Upper lobe of left lung (tissue), 6 donors: ENCODE measurements around the gene ZNF213. TPM values are rescaled to one million over a fixed set of nuclear protein-coding genes. Genes with fewer than 3 reads are reported as not detected.

ENCODE experiments used
- ATAC-seq, 2 donors: fragments of 200-7000 bp; cut with Tn5 transposase; one replicate each; pipeline ENCODE4 v1.9.1; 2022; ENCODE audit warnings: mild to moderate bottlenecking in 2 of 2, moderate library complexity in 2 of 2; ENCODE audit not compliant: low FRiP score in 2 of 2
- DNase-seq, 2 donors: peaks; one replicate each; pipeline ENCODE4 v3.0.0-alpha.2; 2019 to 2020
- H3K27ac ChIP-seq, 4 donors: fragments of 200-600 bp; sonication (generic); one replicate each; pipeline ENCODE4 v1.5.1; 2016 to 2019
- H3K27me3 ChIP-seq, 4 donors: fragments of 200-600 bp; sonication (generic); one replicate each; pipeline ENCODE4 v1.5.1; 2017 to 2019
- H3K36me3 ChIP-seq, 4 donors: fragments of 200-600 bp; sonication (generic); one replicate each; pipeline ENCODE4 v1.5.1; 2016 to 2019
- H3K4me1 ChIP-seq, 4 donors: fragments of 200-600 bp; sonication (generic); one replicate each; pipeline ENCODE4 v1.5.1; 2018 to 2019
- H3K4me3 ChIP-seq, 4 donors: fragments of 200-600 bp; sonication (generic); one replicate each; pipeline ENCODE4 v1.5.1; 2017 to 2019; ENCODE audit warnings: mild to moderate bottlenecking in 2 of 4, moderate library complexity in 1 of 4
- H3K9me3 ChIP-seq, 4 donors: fragments of 200-600 bp; sonication (generic); one replicate each; pipeline ENCODE4 v1.5.1; 2018 to 2019
- EP300 ChIP-seq, 4 donors: sonication (generic); formaldehyde crosslinking; IDR thresholded peaks; one replicate each; pipeline ENCODE4 v1.5.1; 2017; ENCODE audit warnings: antibody characterized with exemption in 4 of 4, control low read depth in 2 of 4
- POLR2A ChIP-seq, 4 donors: fragments of 450-650 bp; IDR thresholded peaks; one replicate each; pipeline ENCODE4 v1.5.1; 2016 to 2017; ENCODE audit warnings: antibody characterized with exemption in 4 of 4, mild to moderate bottlenecking in 2 of 4
- POLR2AphosphoS5 ChIP-seq, 2 donors: sonication (generic); formaldehyde crosslinking; IDR thresholded peaks; one replicate each; pipeline ENCODE4 v1.5.1; 2017; ENCODE audit warnings: antibody characterized with exemption in 2 of 2
- WGBS, 2 donors: methylation state at CpG; one replicate each; pipeline ENCODE4 v1.1.5; 2017 to 2018; 5-methylcytosine and 5-hydroxymethylcytosine counted together
- total RNA-seq, 6 donors: library from RNA; depleted of rRNA in 4 of 6; stranded (reverse); fragments of >200 nt in 4 of 6; gene quantifications; one replicate each; pipeline versions ENCODE4 v1.1.0 to v1.2.1, GENCODE V29; 2016 to 2021
- TF ChIP-seq, protein P1 (sequence below), 6 experiments: fragments of 450-650 bp in 4 of 6; fragments of 200-600 bp in 2 of 6; sonication (generic) in 2 of 6; IDR thresholded peaks; one replicate each; pipeline ENCODE4 v1.5.1; 2016 to 2019; ENCODE audit warnings: antibody characterized with exemption in 6 of 6
- donor health status: DM: no; HTN: no; CAD: no; lungs with moderate emphysema.
- donor health status: DM: no; HTN: yes; CAD: no; lungs with severe emphysema.

Gene ZNF213, protein sequence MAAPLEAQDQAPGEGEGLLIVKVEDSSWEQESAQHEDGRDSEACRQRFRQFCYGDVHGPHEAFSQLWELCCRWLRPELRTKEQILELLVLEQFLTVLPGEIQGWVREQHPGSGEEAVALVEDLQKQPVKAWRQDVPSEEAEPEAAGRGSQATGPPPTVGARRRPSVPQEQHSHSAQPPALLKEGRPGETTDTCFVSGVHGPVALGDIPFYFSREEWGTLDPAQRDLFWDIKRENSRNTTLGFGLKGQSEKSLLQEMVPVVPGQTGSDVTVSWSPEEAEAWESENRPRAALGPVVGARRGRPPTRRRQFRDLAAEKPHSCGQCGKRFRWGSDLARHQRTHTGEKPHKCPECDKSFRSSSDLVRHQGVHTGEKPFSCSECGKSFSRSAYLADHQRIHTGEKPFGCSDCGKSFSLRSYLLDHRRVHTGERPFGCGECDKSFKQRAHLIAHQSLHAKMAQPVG
- total RNA-seq = 10 to 100 TPM in 4 of 6 donors, 1 to 10 TPM in 2; 4.2 to 20.3 (median 11.6) TPM

DNA sequence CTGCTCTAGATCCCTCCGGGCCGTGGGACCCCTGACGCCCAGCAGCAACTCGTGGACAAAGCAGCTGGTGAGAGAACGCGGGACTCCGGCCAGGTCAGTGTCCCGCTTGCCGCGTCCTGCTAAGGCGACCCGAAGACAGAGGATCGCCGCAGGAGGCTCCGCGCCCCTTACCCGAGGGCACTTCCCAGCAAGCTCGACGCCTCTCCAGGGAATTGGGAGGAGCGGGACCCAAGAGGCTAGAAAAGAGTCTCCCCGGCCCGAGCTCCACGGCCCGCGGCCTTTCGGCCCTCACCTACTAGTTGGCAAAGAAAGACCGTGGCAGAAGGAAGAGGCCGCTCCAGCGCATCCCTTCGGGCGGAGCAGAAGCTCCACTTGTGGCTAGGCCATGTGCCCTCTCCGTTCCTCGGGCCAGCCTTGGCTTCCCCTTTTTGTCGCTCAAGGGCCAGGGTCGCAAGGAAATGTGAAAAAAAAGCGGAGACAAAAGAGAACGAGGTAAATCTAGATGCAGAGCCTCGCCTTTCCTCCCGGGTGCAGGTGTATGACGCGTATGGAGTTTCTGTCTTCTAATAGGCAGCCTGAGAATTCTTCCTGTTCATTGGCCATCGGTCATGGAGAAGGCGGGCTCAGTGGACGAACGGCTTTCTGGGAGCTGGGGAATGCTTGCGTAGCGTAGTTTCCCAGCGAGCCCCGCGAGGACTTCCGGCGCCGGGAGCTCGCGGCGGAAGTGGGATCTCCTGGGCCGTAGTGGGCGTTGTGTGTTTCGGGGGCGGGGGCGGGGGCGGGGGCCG is at the start of gene ZNF213:
ZNF213 (plus strand) TSS at position 692 of the 788 bp plus-strand sequence. CDS start 2,252 bp downstream, outside the sequence.
- Histone ChIP-seq H3K4me3 (peak within 1 kb of the TSS; percentile 70 to 89 (median 82)), H3K36me3 (peaks cover 2 to 26% (median 9%) of the 10 kb centered on the region in 4 donors), H3K9me3 (no peaks in the 10 kb centered on the region), H3K27me3 (no peaks in the 10 kb centered on the region), H3K27ac (peak within 1 kb of the TSS; percentile 89 to 98 (median 94)), H3K4me1 (peaks cover 22 to 33% (median 28%) of the 10 kb centered on the region in 4 donors)
- TF ChIP-seq EP300 (IDR thresholded peaks at IDR 0.05) = no peak
- TF ChIP-seq POLR2A (IDR thresholded peaks at IDR 0.05) = peak in 3 of 4 donors; percentile 57 to 92 (median 61)
- TF ChIP-seq POLR2AphosphoS5 (IDR thresholded peaks at IDR 0.05) = peak; percentile 83 to 98
- TF ChIP-seq, protein P1, sequence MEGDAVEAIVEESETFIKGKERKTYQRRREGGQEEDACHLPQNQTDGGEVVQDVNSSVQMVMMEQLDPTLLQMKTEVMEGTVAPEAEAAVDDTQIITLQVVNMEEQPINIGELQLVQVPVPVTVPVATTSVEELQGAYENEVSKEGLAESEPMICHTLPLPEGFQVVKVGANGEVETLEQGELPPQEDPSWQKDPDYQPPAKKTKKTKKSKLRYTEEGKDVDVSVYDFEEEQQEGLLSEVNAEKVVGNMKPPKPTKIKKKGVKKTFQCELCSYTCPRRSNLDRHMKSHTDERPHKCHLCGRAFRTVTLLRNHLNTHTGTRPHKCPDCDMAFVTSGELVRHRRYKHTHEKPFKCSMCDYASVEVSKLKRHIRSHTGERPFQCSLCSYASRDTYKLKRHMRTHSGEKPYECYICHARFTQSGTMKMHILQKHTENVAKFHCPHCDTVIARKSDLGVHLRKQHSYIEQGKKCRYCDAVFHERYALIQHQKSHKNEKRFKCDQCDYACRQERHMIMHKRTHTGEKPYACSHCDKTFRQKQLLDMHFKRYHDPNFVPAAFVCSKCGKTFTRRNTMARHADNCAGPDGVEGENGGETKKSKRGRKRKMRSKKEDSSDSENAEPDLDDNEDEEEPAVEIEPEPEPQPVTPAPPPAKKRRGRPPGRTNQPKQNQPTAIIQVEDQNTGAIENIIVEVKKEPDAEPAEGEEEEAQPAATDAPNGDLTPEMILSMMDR (IDR thresholded peaks at IDR 0.05) = peak in 1 of 6 experiments; percentile 14
- WGBS, 2 donors = 0% methylated on average over 24 to 54 of the region's 63 CpGs
- DNase-seq = peak; percentile 88 to 97
- ATAC-seq = peak; percentile 97 to 98

DNA sequence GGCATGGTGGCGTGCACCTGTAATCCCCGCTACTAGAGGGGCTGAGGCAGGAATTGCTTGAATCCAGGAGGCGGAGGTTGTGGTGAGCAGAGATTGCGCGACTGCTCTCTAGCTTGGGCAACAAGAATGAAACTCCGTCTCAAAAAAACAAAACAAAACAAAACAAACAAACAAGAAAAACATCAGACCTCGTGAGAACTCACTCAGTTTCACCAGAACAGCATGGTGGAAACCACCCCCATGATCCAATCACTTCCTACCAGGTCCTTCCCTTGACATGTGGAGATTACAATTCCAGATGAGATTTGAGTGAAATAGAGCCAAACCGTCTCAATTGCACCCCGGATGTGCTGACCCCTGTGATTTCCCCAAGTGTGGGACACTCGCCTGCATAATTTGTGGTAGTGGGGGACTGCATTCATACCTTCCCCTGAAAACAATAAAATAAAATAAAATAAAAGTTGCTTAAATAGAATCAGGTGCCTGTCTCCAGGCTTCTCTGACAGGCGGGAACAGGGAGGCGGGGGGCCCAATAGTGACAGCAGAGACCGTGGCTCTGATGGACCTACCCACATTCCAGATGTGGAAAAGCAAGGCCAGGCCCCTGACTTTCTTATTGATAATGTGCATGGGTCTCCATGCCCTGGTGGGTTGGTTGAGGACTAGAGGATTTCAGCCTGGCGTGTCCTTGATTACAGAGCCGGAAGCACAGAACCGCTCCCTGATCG is 48.8 kb upstream of the ZNF213 start:
- H3K27ac ChIP-seq = peak overlapping the region; percentile 75 to 88 (median 86)

DNA sequence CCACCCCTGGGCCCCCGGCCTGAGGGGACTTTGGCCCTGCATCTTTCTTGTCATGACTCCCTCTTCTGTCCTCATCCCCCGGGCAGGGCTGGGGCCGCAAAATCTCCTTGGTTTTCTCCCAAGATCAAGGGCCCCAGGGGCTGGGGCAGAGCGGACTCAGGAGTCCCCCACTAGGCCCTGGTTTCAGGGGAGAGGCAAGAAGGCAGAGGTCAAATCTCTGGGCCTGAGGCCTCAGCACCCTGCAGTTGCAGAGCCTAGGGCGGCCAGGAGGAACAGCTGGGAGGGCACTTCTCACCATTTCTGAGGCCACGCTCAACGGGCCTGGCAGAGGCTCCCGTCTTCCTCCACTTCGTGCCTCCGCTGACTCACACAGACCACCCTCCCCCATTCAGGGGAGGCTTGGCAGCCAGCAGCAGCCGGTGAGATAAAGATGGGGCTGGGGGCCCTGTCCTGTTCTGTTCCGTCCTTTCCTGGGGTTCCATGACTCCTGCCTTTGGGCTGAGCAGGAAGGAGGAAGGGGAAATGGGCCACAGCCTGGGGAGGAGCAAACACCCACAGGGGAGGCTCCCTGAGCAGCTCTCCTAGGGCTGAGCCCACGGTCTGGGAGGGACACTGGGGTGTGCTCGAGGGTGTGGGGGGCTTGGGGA is 48.1 kb upstream of the ZNF213 start:
- ATAC-seq (peak; percentile 59 to 61), DNase-seq (no peak)
- Histone ChIP-seq H3K4me1 (peaks cover 24 to 39% (median 29%) of the 10 kb centered on the region in 4 donors), H3K9me3 (no peaks in the 10 kb centered on the region), H3K27ac (peak overlapping the region; percentile 75 to 88 (median 86)), H3K36me3 (no peaks in the 10 kb centered on the region), H3K27me3 (no peaks in the 10 kb centered on the region), H3K4me3 (peak overlapping the region in 3 of 4 donors; percentile 36 to 51 (median 48))
- TF ChIP-seq, protein P1 (IDR thresholded peaks at IDR 0.05) = no peak
- TF ChIP-seq POLR2A (IDR thresholded peaks at IDR 0.05) (peak in 1 of 4 donors; percentile 16), POLR2AphosphoS5 (IDR thresholded peaks at IDR 0.05) (peak in 1 of 2 donors; percentile 12)
- WGBS, 2 donors = 66 to 82% methylated on average over 4 to 8 of the region's 14 CpGs

More for the DNA sequence above, 48.8 kb upstream of the ZNF213 start:
- WGBS, 2 donors = 72 to 74% methylated on average over 17 of the region's 17 CpGs
- Histone ChIP-seq H3K4me1 (peaks cover 24 to 39% (median 29%) of the 10 kb centered on the region in 4 donors), H3K9me3 (no peaks in the 10 kb centered on the region), H3K4me3 (peak overlapping the region in 3 of 4 donors; percentile 36 to 51 (median 48)), H3K27me3 (no peaks in the 10 kb centered on the region), H3K36me3 (no peaks in the 10 kb centered on the region)
- DNase-seq = no peak
- ATAC-seq = no peak
- no peak for TF ChIP-seq POLR2A (IDR thresholded peaks at IDR 0.05)
- no peak for TF ChIP-seq POLR2AphosphoS5 (IDR thresholded peaks at IDR 0.05)
- TF ChIP-seq, protein P1 (IDR thresholded peaks at IDR 0.05) = no peak
- no peak for TF ChIP-seq EP300 (IDR thresholded peaks at IDR 0.05)
